Fibroblast of skin of left biceps (primary cell): ENCODE results near the gene DAAM2.

Experiments
- DNase-seq, 2 experiments: peaks; one replicate each; pipeline ENCODE4 v3.0.0-alpha.2; 2013; ENCODE audit warnings: low read depth in 2 of 2

Gene DAAM2

DNA sequence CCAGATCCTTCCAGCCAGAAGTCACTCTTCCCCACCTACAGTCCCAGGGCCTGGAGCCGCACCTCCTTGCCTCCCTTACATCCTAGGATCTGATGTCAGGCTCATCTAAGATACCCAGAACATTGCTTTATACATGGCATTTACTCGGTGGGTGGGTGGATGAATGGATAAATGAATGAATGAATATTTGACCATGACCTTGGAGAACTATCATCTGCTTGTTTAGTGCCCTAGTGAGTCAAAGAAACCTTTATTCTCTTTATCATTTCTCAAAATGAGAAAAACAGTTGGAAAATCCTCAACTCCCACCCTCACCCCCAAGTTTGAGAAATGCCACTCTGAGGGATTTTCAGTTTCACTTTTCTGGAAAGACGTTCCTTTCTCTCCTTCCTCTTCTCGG is 56.0 kb downstream of the DAAM2 start:
- DNase-seq: no peak

DNA sequence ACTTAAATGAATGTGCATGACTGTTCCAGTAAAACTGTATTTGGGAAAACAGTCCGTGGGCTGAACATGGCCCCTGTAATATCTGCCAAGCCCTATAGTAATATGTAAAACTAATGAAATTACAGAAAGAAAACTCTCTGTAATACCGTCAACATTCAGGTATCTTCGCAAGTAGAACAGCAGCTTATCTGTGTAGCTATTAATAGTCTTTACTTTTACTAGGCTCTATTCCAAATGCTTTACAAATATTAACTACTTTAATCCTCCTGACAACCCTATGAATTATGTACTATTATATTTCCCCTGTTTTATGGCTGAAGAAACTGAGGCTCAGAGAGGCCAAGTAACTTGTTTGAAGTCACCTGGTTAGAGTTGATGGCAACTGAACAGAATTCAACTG is 57.1 kb downstream of the DAAM2 start:
- no peak for DNase-seq

DNA sequence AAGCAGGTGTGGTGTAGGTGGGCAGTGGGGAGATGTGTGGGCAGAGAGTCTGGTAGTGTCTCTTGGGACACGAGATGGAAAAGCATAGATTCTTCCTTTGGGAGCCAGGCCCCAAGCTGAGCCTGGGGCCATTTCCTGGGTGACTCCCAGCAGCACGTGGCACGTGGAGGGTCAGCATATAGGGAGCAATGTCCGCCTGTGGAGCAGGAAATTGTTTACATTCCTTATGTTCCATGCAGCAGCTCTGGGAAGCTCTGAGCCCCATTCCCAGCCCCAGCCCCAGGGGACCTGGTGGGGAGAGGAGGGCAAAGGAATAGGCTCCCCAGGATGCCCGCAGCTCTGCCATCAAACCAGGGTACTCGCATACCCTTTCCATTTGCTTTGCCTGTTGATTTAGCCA is 57.6 kb downstream of the DAAM2 start:
- DNase-seq: no peak

DNA sequence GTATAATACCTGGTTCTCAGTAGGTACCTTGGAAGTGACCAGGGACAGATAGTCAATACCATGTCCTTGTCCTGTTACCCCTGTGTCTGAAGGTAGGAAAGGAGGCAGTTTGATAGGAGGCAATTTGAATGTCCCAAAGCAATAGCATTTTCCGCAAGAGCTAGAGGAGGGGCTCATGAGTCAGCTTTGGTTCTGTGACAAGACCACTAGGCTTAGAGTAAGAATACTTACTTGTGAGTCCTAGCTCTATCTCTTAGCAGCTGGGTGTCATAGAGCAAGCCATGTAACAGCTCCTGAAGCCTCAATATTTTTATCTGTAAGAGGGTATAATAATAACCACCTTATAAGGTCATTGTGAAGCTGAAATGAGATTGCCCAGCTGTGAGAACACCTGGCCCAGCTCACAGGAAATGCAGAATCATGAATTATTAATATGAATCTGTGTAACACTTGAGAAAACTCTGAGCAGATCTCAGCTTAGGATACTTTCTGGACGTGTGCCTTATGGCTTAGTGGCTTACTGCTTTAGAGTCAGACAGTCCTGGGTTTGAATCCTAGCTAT is 58.6 kb downstream of the DAAM2 start:
- DNase-seq: no peak

DNA sequence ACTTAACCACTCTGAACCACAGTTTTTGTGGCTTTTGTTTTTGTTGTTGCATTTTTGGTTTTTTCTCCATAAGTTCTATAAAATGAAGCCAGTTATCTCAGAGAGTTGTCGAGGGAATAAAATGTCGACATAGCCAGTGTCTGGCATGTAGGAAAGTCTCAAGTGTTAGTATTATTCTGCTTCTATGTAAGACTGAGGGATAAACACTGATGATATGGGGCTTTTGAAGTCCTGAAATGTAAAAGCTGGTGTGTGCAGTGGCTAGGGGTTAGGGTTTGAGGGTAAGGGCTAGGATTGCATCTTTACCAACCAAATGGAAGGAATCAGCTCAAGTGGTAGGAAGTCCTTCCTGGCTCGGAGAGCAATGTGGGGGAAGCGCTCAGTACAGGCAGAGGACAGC is 59.2 kb downstream of the DAAM2 start:
- DNase-seq: no peak

DNA sequence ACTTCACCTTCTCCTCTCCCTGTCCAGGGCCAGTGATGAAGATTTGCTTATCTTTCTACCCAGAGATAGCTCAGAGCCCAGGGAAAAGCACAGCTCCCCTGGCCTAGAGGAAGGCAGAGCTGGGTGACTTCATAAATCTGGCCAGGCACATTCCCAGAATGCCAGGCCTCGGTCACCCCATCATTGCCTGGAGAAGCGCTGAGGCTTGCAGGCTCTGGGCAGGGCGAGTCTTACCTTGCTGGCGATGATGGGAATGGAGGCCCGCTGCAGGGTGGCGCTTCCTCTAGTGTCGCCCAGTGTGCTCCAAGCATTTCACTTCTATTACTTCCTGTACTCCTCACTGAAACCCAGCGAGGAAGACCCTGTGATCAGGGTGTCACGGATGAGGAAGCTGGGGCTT is 60.1 kb downstream of the DAAM2 start:
- DNase-seq: no peak

DNA sequence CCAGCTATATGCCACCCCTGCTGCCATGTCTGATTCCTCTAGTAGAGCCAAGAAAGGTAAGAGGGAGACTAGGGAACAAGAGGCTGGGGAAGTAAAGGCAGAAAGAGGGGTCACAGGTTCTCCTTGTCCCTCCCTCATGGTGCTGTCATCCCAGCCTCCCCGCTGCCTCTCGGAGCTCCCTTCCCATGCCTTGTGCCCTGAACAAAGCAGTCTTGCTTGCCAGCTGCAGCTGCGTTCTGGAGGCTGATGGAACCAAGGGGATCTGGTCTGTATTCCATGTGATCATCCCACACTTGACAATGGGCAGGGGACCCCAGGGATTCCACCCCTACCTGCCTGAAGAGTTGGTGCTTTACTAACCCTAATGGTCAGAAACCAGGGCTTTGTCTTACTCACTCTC is 61.4 kb downstream of the DAAM2 start:
- DNase-seq: no peak

DNA sequence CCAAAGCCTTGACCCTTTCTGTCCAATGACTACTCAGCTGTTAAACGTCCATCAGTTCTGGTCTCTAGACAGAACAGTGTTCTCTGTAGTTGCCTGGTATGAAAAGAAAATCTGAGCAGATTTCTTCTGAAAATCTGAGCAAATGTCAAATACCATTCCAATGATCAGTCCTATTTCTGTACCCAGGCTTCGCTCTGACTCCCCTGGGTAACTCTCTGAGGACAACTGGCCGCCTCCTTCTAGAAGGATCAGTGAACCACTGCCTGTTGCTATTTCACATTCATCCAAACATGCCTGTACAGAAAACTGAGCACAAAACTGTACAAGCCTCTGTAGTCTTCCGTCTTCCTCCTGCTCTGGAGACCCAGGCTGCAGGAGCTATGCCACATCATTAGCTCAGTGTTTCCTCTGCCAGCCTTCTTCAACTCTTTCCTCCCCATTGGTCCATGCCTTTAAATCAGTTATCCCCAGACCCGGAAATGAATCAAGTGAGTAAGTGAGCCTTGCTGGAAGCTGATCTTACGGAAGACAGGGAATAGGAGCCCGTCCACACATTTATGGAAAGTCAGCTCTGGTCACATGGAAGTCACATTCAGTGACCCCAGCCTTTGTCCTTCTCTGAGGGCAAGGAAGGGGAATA is 63.3 kb downstream of the DAAM2 start:
- DNase-seq: no peak

DNA sequence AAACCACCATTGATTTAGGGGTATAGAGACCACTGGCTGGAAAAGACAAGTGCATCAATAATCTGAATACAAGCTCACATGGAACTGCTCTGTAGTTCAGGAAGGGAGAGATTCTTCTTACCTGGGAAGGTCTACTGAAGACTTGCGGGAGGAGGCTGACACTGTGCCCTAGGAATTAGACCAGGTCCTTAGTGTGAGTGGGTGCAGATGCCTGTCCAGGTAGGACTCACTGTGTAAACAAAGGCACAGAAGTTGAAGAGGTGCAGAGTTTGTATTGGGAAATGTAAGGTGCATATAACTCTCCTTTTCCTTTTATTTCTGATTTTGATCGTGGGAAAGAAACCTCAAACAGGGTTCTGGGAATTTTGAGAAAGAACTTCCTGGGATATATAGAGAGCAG is 66.8 kb downstream of the DAAM2 start:
- no peak for DNase-seq

DNA sequence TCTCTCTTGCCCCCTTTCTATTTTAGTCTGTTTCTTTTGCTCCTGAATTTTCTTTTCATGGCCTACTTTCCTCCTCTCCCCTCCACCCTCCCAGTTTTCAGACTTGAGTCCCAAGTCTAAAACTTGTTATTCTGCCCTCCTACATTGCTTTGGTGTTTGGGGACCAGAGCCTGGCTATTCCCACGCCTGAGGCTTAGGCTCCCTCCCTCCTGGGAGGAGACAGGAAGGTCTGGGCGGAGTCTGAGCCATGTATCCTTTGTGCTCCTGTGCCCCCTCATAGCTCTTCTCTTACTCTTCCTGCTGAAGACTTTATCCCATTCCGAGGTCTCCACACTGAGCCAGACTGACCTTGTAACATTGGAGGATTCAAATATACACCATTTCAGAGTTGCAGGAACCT is 69.5 kb downstream of the DAAM2 start:
- no peak for DNase-seq

DNA sequence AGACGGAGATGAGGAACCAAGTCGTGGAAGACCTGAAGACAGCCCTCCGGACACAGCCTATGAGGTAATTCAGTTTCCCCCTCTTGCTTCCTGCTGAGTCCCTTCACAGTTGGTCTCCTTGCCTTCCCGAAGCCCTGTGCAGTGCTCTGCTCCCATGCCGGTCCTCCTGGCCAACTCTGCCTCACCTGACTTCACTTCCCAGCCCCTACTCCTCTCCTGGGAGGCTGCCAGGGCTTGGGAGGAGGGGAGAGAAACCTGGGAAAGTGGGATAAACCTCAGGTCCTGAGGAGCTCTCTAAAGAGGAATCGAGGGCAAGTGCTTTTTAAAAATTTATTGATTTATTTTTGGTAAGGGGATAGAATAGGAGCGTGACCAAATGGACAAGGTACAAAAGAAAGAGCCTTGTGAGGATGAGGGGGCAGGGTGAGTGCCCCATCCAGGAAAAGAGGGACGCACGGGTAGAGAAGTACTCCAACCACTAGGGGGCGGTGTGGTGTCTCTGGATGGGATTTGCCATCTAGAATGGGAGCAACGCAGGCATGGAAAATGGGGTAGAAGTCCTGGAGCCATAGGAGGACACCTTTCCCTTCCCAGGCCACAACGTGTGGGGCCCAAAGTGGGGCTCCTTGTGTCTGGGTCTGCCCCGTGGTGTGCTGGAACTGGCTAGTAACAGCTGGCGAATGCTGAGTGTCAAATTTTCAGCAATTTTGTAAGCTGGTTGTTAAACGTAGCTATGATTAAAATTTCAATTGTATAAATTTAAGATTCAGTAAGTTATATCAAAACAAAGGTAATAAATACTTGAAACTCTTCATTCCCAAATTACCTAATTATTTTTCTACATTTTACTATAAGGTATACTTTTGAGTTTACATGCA is 73.1 kb downstream of the DAAM2 start:
- DNase-seq: no peak

DNA sequence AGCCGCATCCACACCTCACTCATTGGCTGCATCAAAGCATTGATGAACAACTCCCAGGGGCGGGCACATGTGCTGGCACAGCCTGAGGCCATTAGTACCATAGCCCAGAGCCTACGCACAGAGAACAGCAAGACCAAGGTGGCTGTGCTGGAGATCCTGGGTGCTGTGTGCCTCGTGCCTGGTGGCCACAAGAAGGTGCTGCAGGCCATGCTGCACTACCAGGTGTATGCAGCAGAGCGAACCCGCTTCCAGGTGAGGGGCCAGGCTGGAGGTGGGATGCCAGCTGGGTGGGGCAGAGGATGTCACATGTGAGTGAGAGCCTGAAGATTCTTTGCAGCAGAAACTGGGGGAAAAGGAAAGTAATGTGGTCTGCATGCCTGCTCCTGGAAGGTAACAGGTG is 75.4 kb downstream of the DAAM2 start:
- no peak for DNase-seq

DNA sequence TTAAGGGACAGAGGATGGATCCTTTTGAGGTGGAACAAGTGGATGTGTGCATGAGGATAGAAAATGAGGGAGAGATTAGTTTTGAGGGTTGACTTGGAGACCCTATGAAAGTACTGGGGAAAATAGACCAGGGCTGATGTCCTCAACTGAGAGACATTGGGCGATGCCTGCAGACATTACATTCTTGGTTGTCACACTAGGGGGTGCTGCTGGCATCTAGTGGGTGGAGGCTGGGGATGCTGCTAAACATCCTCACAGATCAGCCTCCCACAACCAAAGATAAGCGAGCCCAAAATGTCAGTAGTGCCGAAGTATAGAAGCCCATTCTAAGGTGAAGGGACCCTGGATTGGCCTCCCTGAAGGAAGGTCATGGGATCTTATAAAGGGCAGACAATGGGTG is 78.8 kb downstream of the DAAM2 start:
- DNase-seq: no peak

DNA sequence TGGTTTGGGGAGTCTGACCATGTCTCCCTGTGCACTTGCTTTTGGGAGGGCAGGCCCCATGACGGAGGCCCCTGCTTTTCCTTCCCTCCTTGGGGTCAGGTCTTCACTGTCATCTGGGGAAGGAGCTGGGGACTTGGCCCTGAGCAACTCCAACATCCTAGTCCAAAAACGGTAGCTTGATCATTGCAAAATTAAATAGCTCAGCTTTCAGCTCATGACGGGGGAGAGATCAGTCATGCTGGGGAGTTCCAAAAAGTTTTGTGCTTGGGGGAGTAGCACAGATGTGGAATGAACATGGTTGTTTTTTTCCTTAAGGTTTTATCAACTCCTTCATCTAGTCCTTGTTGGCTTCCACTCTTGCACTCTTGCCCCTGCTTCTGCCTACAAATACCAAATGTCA is 81.3 kb downstream of the DAAM2 start:
- DNase-seq: no peak

DNA sequence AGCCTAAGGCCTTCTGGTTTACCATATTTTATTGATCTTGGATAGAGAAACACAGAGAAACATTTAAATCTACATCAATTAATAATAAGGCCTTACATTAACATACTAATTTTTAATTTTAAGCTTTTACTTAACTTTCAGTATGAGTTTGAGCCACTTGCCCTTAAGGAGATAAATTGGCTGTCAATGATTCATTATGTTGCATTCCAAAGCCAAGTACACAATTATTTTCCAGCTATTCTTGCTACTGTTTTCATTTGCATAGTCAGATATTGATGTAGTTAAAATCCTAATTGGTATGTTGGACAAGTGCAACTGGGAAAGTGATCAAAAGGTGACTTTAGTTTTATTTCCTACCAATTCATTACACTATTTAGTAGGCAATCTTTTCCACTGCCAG is 83.9 kb downstream of the DAAM2 start:
- DNase-seq: no peak

DNA sequence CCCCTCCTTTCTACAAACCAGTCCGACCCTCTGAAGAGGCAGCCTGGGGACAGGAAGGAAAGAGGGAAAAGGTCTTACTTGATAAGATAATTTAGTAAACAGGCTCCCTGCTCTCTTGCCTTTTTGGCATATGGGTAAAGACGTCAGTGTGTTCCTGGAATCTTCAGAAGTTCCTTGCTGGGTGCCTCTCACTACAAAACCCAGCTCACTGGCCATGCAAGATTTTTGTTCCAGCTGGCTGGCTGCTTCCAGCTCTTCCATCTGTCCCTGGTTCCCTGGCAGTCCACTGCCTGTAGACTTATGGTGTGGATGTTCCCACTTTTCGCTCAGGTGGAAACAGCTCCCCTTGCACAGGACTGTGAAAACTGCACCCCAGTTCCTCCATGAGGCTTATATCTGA is 84.7 kb downstream of the DAAM2 start:
- DNase-seq: no peak

DNA sequence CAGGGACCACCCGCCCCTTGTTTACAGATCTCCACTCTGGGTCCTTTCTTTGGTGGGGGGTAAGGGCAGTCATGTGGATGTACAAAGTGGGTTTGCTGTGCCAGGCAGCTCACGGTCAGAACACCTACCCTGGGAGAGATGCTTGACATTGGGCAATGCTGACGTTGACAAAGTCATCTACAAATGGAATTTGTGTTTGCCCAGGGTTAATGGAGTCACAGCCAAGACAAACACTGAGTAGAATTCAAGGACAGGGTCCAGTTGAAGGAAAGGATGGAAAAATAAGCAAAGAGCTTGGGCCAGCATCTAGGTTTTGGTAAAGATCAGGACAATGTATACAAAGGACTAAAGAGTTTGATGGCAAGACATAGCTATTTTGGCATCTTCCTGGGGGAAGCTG is 87.4 kb downstream of the DAAM2 start:
- DNase-seq: no peak

DNA sequence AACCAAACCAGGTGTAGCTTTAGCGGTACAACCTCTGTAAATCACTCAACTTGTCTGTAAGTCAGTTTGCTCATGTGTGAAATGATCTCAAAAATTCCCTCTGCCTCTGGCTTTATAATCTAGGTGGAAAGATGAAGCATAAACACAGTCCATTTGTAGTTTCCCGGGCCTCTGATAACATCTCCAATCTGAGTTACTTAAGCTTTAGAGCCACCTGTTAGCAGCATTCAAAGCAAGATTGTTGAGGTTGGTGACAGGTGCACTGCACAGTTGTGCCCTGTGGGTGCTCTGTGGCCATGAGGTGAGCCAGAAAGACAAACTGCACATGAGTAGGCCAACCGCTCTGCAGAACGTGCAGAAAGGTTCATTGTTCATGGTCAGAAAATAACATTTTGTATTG is 88.4 kb downstream of the DAAM2 start:
- DNase-seq: no peak

DNA sequence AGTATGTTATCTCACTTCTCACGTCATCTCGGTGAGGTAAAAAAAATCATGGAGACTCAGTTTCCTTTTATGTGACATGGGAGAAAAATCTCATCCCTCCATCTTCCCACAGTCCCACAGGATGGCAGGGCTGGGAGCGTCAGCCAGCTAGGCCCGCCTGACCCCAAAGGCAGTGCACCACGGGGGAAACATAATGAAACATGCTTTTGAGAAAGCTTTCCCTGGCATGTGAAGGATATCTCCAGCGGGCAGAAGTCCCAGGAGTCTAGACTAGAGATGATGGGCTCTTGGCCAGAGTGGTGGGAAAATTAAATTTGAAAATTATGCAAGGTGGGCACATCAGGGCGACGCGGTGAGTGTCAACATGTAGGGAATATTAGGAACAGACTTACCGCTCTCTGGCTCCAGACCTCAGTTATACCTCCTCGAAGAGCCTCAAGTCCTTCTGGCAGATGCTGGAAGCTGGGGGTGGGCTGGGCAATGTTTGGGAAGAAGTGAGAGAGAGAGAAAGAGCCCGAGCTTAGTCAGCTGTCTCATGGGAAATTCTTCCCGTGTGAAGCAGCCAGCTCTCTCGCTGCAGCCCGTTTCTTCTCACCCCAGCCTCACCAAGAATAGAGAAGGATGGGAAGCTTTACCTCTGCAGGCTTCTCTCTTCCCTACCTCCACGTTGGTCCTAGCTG is 89.8 kb downstream of the DAAM2 start:
- peak; percentile 92 to 93 for DNase-seq

DNA sequence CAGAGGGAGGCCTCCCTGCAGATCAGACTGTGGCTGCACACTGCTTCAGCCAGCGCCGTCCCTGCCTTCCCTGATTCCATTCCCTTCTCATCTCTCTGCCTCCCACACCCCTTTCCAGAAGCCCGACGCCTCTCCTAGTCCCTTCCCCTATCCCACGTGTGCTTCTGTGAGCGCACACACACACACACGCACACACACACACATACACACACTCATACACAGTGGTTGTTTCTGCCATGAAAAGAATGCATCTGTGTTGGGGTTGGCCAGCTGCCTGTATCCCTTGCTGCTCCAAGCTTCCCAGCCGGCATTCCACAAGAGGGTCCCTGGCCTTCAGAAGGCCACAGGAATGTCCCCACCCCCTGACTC is 90.3 kb downstream of the DAAM2 start:
- DNase-seq: peak; percentile 98 to 99

DNA sequence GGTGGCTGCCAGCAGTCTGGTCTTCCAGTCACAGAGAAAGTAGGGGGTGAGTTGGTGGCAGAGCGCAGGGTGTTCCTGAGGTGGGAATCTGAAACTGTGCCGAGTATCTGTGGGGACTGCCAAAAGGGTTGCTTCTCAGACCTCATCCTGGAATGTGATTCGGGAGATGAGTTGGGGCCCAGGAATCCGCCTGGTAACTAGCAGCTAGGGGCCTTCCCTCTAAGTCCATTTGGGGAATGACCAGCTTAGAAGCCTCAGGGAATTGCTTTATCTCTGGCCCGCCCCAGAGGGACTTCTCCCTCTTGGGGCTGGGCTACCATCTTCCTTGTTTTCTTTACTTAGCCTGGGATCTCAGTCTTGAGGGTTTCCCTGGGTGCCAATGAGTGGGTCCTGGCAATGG is 92.5 kb downstream of the DAAM2 start:
- DNase-seq: no peak

DNA sequence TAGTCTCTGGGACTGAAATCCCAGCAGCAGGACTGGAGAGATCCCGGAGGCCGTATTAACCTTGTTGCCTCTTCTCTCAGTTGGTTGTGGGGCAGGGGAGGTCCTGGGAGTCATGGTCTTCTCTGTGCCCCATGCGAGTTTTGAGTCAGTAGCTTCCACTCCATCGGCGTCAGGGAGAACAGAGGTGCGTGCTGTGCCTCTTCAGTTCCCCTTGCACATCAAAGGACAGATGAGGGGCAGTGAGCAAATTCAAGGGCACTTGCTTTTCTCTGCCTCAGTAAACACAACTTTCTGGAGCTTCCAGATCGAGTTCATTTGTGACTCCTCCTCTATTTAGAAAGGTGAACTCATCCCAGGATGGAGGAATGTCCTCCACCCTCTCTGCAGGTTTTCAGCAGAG is 93.5 kb downstream of the DAAM2 start:
- DNase-seq: no peak

DNA sequence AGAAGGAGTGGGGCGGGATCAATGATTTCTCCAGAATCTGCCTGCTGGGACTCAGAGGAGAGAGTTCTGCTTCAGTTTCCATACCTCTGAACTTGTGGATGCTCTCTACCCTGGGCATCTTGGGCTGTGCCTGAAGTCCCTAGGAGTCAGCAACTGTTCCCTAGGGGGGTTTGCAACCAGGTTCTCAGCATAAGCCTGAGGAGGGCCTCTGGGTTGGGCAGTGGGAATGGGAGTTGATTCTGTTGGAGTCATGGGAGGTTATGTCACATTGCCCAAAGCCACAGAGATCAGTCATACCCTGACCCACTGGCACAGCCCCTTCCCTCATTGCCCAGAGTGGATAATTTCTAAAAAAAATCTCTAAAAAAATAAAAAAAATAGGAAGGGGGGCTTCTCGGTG is 94.7 kb downstream of the DAAM2 start:
- no peak for DNase-seq
